22Rv1 (cell line): ENCODE results near the gene RNF121.
A peak's percentile ranks its signal among the peaks of the same experiment; 100 is the strongest.
"Not testable (repeated sequence)": the region's sequence is repeated elsewhere in the genome, so short reads cannot be mapped to it uniquely, and the experiment has no call there.

Source experiments
- H3K27ac ChIP-seq: fragments of 450-650 bp; 2 replicates; pipeline ENCODE4 v1.5.1; 2017
- CTCF ChIP-seq: fragments of 450-650 bp; IDR thresholded peaks from 2 replicates; pipeline ENCODE4 v1.5.1; 2017; ENCODE audit warnings: mild to moderate bottlenecking
- ZFX ChIP-seq: fragments of 450-650 bp; IDR thresholded peaks from 2 replicates; pipeline ENCODE4 v1.6.1; 2017; ENCODE audit warnings: antibody characterized with exemption, borderline replicate concordance

RNF121 gene

GRCh38 chr11:71928737-71929443 lies at the start of gene RNF121:
Gene RNF121, plus strand, starts transcription at chr11:71929046. Its CDS starts 16 bp downstream, at chr11:71929062.
- peak within 1 kb of the TSS; percentile 96 for H3K27ac ChIP-seq
- TF ChIP-seq CTCF (no peak), ZFX (no peak)

- H3K27ac ChIP-seq: not testable (repeated sequence)
These were observed 43.0 kb upstream of the RNF121 start for GRCh38 chr11:71885806-71886205.

GRCh38 chr11:71888335-71889010 lies 40.4 kb upstream of the RNF121 start:
- H3K27ac ChIP-seq: not testable (repeated sequence)

GRCh38 chr11:71889181-71889872 lies 39.5 kb upstream of the RNF121 start:
- not testable (repeated sequence) for H3K27ac ChIP-seq

- TF ChIP-seq ZFX: no peak
- TF ChIP-seq CTCF: no peak
- no peak overlapping the region for H3K27ac ChIP-seq
These were observed 32.9 kb upstream of the RNF121 start for GRCh38 chr11:71895961-71896360.

- H3K27ac ChIP-seq: not testable (repeated sequence)
These were observed 27.7 kb upstream of the RNF121 start for GRCh38 chr11:71901137-71901536.

- no peak overlapping the region for H3K27ac ChIP-seq
- TF ChIP-seq CTCF (no peak), ZFX (no peak)
These were observed 20.6 kb upstream of the RNF121 start for GRCh38 chr11:71908218-71908617.

GRCh38 chr11:71910775-71911174 lies 18.1 kb upstream of the RNF121 start:
- H3K27ac ChIP-seq: not testable (repeated sequence)

GRCh38 chr11:71911321-71911985 lies 17.4 kb upstream of the RNF121 start:
- not testable (repeated sequence) for H3K27ac ChIP-seq

- not testable (repeated sequence) for H3K27ac ChIP-seq
These were observed 16.9 kb upstream of the RNF121 start for GRCh38 chr11:71911986-71912340.

- no peak for TF ChIP-seq ZFX
- no peak for TF ChIP-seq CTCF
- H3K27ac ChIP-seq: no peak overlapping the region
These were observed 14.9 kb upstream of the RNF121 start for GRCh38 chr11:71913756-71914526.
